ENCODE data around the gene SDK2. TPM values are rescaled to one million over a fixed set of nuclear protein-coding genes. Genes with fewer than 3 reads are reported as not detected.

SDK2 gene
- total and polyA plus RNA-seq, 2 of the 4 experiments (the other 2 are of a cell fraction) = under 0.01 to 0.03 TPM

- H2BK20ac ChIP-seq (ENCODE audit: low read depth, low read length) = no peak overlapping the region
- H4K8ac ChIP-seq (ENCODE audit: low read depth in 2 of 2, low read length in 2 of 2) = no peak overlapping the region
- H2BK5ac ChIP-seq (ENCODE audit: low read depth, low read length, poor library complexity, severe bottlenecking) = no peak overlapping the region
- no peak overlapping the region for H3K18ac ChIP-seq (ENCODE audit: low read depth, low read length)
- no peaks in the 10 kb centered on the region for H4K20me1 ChIP-seq (ENCODE audit: insufficient read depth, low read length)
- no peak for DNase-seq
- H4K91ac ChIP-seq (ENCODE audit: insufficient read depth, low read depth, low read length) = no peak overlapping the region
- no peak overlapping the region for H3K9ac ChIP-seq (ENCODE audit: low read depth, low read length)
- H2AFZ ChIP-seq (replicated peaks; ENCODE audit: low read length, poor library complexity) = no peak overlapping the region
- H2BK15ac ChIP-seq (ENCODE audit: low read depth, low read length) = no peak overlapping the region
- no peaks in the 10 kb centered on the region for H3K27me3 ChIP-seq (ENCODE audit: control insufficient read depth, insufficient read depth, low read length)
- H3K23ac ChIP-seq (ENCODE audit: low read depth, low read length) = no peak overlapping the region
- no peak overlapping the region for H3K4me2 ChIP-seq (ENCODE audit: low read depth, low read length)
- H3K56ac ChIP-seq (ENCODE audit: extremely low read depth, insufficient read depth, low read length) = no peak overlapping the region
- H3K9me1 ChIP-seq (ENCODE audit: insufficient read depth, low read length) = no peaks in the 10 kb centered on the region
- no peak overlapping the region for H2BK120ac ChIP-seq (ENCODE audit: low read depth, low read length)
- in situ Hi-C loops (cut with MboI; ENCODE audit: low sequenced_read_pairs) = no loop called here
- peak overlapping the region; percentile 65 for H2AK9ac ChIP-seq (replicated peaks; ENCODE audit: low read depth, low read length, poor library complexity)
- H3K36me3 ChIP-seq (ENCODE audit: control insufficient read depth, insufficient read depth, low read length) = no peaks in the 10 kb centered on the region
- no peaks in the 10 kb centered on the region for H3K4me1 ChIP-seq (ENCODE audit: control insufficient read depth, insufficient read depth, low read length)
- H2AK5ac ChIP-seq (ENCODE audit: low read depth, low read length) = no peak overlapping the region
- no peaks in the 10 kb centered on the region for H3K79me1 ChIP-seq (ENCODE audit: low read depth in 1 of 2, low read length in 2 of 2)
- no TSS peak for BruUV-seq (replicated peaks)
- peaks cover 7% of the 10 kb centered on the region for H3K9me3 ChIP-seq (ENCODE audit: control insufficient read depth, insufficient read depth, low read length)
- no peak overlapping the region for H3K4me3 ChIP-seq (ENCODE audit: insufficient read depth, low read depth, low read length)
- CTCF ChIA-PET = no interaction called here
- dilution Hi-C loops (cut with HindIII; ENCODE audit: low sequenced_read_pairs, unreplicated experiment) = no loop called here
- 0% methylated on average over 3 of the region's 11 CpGs; no CpG with 5 or more reads in 1 of the 2 experiments for WGBS, 2 experiments (ENCODE audit: extremely low coverage in 2 of 2, insufficient read length in 1 of 2)
- no peak overlapping the region for H3K4ac ChIP-seq (ENCODE audit: low read depth, low read length)
- no peak for ATAC-seq (ENCODE audit: low read depth)
- H3K27ac ChIP-seq (ENCODE audit: insufficient read depth, low read length) = no peak overlapping the region
- POLR2A ChIA-PET (ENCODE audit: unreplicated experiment) = no interaction called here
- no peak overlapping the region for H4K5ac ChIP-seq (ENCODE audit: low read depth, low read length)
- intact Hi-C loops (cut with micrococcal nuclease) = no loop called here
- no peak overlapping the region for H3K14ac ChIP-seq (replicated peaks; ENCODE audit: low read depth, low read length)
- TF ChIP-seq CHD1 (IDR thresholded peaks at IDR 0.05; ENCODE audit: low read depth, low read length) (no peak), CTCF (conservative IDR thresholded peaks at IDR 0.05; ENCODE audit: low read depth, low read length) (0 out of 2 replicates have a peak, but pooled peaks have one; percentile 9)
Measured at GRCh38 chr17:73657473-73658116, 13.3 kb upstream of the SDK2 start.
